H9 (cell line): ENCODE results near the gene CCNB2. TPM values are rescaled to one million over a fixed set of nuclear protein-coding genes. Genes with fewer than 3 reads are reported as not detected.

Experiments used
- DNase-seq: peaks from one replicate; pipeline ENCODE4 v3.0.0-alpha.2; 2017
- H2AFZ ChIP-seq: one replicate; pipeline ENCODE4 v1.6.1; 2013; ENCODE audit warnings: mild to moderate bottlenecking, low read length, control low read depth, moderate library complexity
- H2AK5ac ChIP-seq: 2 replicates; pipeline ENCODE4 v1.6.1; 2013; ENCODE audit warnings: low read length, control low read depth, mixed read lengths; ENCODE audit not compliant: insufficient read length
- H2BK120ac ChIP-seq: one replicate; pipeline ENCODE4 v1.6.1; 2013; ENCODE audit warnings: low read depth, mild to moderate bottlenecking, low read length, control low read depth, inconsistent platforms; ENCODE audit not compliant: poor library complexity, severe bottlenecking
- H2BK12ac ChIP-seq: 2 replicates; pipeline ENCODE4 v1.6.1; 2013; ENCODE audit warnings: low read length, control low read depth, mixed read lengths, low read depth; ENCODE audit not compliant: insufficient read length
- H2BK15ac ChIP-seq: 2 replicates; pipeline ENCODE4 v1.6.1; 2013; ENCODE audit warnings: low read depth, low read length, control low read depth
- H2BK20ac ChIP-seq: one replicate; pipeline ENCODE4 v1.6.1; 2013; ENCODE audit warnings: low read depth, mild to moderate bottlenecking, low read length, control low read depth, inconsistent platforms; ENCODE audit not compliant: poor library complexity, severe bottlenecking
- H2BK5ac ChIP-seq: 2 replicates; pipeline ENCODE4 v1.6.1; 2013; ENCODE audit warnings: low read length, control low read depth, mixed read lengths; ENCODE audit not compliant: insufficient read length
- H3K14ac ChIP-seq: 2 replicates; pipeline ENCODE4 v1.6.1; 2013; ENCODE audit warnings: low read length, control low read depth; ENCODE audit not compliant: insufficient read depth
- H3K18ac ChIP-seq: 2 replicates; pipeline ENCODE4 v1.6.1; 2013; ENCODE audit warnings: low read depth, mild to moderate bottlenecking, mixed read lengths, low read length, control low read depth; ENCODE audit not compliant: insufficient read length
- H3K23ac ChIP-seq: 2 replicates; pipeline ENCODE4 v1.6.1; 2013; ENCODE audit warnings: low read length, control low read depth, mixed read lengths, low read depth; ENCODE audit not compliant: insufficient read length
- H3K23me2 ChIP-seq: 2 replicates; pipeline ENCODE4 v1.6.1; 2013; ENCODE audit warnings: low read depth, mild to moderate bottlenecking, mixed read lengths, low read length, control low read depth; ENCODE audit not compliant: insufficient read length, poor library complexity, severe bottlenecking
- H3K27ac ChIP-seq: 2 replicates; pipeline ENCODE4 v1.5.1; 2013; ENCODE audit warnings: low read length, control low read depth, mixed read lengths, low read depth; ENCODE audit not compliant: insufficient read length
- H3K27me3 ChIP-seq: 2 replicates; pipeline ENCODE4 v1.6.1; 2013; ENCODE audit warnings: low read length, control low read depth, inconsistent platforms; ENCODE audit not compliant: insufficient read depth
- H3K4ac ChIP-seq: 2 replicates; pipeline ENCODE4 v1.6.1; 2013; ENCODE audit warnings: low read depth, mild to moderate bottlenecking, control low read depth, inconsistent platforms, low read length, moderate library complexity
- H3K4me1 ChIP-seq: 2 replicates; pipeline ENCODE4 v1.6.1; 2013; ENCODE audit warnings: low read length, control low read depth, inconsistent platforms; ENCODE audit not compliant: insufficient read depth
- H3K4me2 ChIP-seq: 2 replicates; pipeline ENCODE4 v1.6.1; 2013; ENCODE audit warnings: low read length, control low read depth, mixed read lengths; ENCODE audit not compliant: insufficient read length, insufficient read depth
- H3K56ac ChIP-seq: 2 replicates; pipeline ENCODE4 v1.6.1; 2013; ENCODE audit warnings: low read depth, mild to moderate bottlenecking, mixed read lengths, low read length, control low read depth; ENCODE audit not compliant: insufficient read length
- H3K79me1 ChIP-seq: 2 replicates; pipeline ENCODE4 v1.6.1; 2013; ENCODE audit warnings: low read depth, mild to moderate bottlenecking, moderate library complexity, low read length, control low read depth, inconsistent platforms; ENCODE audit not compliant: insufficient read depth, poor library complexity, severe bottlenecking
- H3K79me2 ChIP-seq: 2 replicates; pipeline ENCODE4 v1.6.1; 2013; ENCODE audit warnings: low read length, control low read depth, inconsistent platforms; ENCODE audit not compliant: insufficient read depth
- H3K9ac ChIP-seq: 2 replicates; pipeline ENCODE4 v1.6.1; 2013; ENCODE audit warnings: low read length, control low read depth, mixed read lengths; ENCODE audit not compliant: insufficient read length; ENCODE audit errors: extremely low read depth
- H3K9me3 ChIP-seq: one replicate; pipeline ENCODE4 v1.6.1; 2013; ENCODE audit warnings: low read depth, low read length, inconsistent platforms; ENCODE audit not compliant: control insufficient read depth
- H3T11ph ChIP-seq: one replicate; pipeline ENCODE4 v1.6.1; 2013; ENCODE audit warnings: mild to moderate bottlenecking, low read length, control low read depth, inconsistent platforms
- H4K20me1 ChIP-seq: one replicate; pipeline ENCODE4 v1.6.1; 2013; ENCODE audit not compliant: control insufficient read depth, insufficient read length, insufficient read depth
- H4K5ac ChIP-seq: 2 replicates; pipeline ENCODE4 v1.6.1; 2013; ENCODE audit warnings: low read depth, mild to moderate bottlenecking, mixed read lengths, low read length, control low read depth; ENCODE audit not compliant: insufficient read length
- H4K8ac ChIP-seq: replicated peaks from 2 replicates; pipeline ENCODE4 v1.6.1; 2013; ENCODE audit warnings: low read length, control low read depth, mixed read lengths, low read depth; ENCODE audit not compliant: insufficient read length
- H4K91ac ChIP-seq: 2 replicates; pipeline ENCODE4 v1.6.1; 2013; ENCODE audit warnings: low read depth, mild to moderate bottlenecking, moderate library complexity, mixed read lengths, low read length, control low read depth; ENCODE audit not compliant: insufficient read length
- H3K27ac Mint-ChIP-seq, 3 experiments: 2 replicates in 2 of 3; 3 replicates in 1 of 3; pipeline ENCODE4 v1.8.0; 2020 to 2021; ENCODE audit warnings: mixed read lengths in 3 of 3, mild to moderate bottlenecking in 1 of 3, moderate library complexity in 1 of 3
- H3K27me3 Mint-ChIP-seq: 2 replicates; pipeline ENCODE4 v1.8.0; 2021; ENCODE audit warnings: low read depth, mild to moderate bottlenecking, moderate library complexity, mixed read lengths
- H3K36me3 Mint-ChIP-seq, 3 experiments: 2 replicates in 2 of 3; 3 replicates in 1 of 3; pipeline ENCODE4 v1.8.0; 2020 to 2021; ENCODE audit warnings: low read depth in 3 of 3, mixed read lengths in 3 of 3; ENCODE audit not compliant: insufficient read depth in 1 of 3
- H3K4me1 Mint-ChIP-seq, 2 experiments: 2 replicates each; pipeline ENCODE4 v1.8.0; 2020; ENCODE audit warnings: mixed read lengths in 2 of 2
- H3K4me3 Mint-ChIP-seq, 2 experiments: 2 replicates in 1 of 2; 3 replicates in 1 of 2; pipeline ENCODE4 v1.8.0; 2020 to 2021; ENCODE audit warnings: mild to moderate bottlenecking in 2 of 2, mixed read lengths in 2 of 2, moderate library complexity in 1 of 2
- H3K9me3 Mint-ChIP-seq, 2 experiments: 2 replicates in 1 of 2; 3 replicates in 1 of 2; pipeline ENCODE4 v1.8.0; 2020; ENCODE audit warnings: mild to moderate bottlenecking in 2 of 2, mixed read lengths in 2 of 2, moderate library complexity in 1 of 2
- CTCF ChIP-seq: fragments of 200-600 bp; sonication (generic); conservative IDR thresholded peaks from 3 replicates; pipeline ENCODE4 v1.8.0; 2021; ENCODE audit warnings: antibody characterized with exemption, mild to moderate bottlenecking
- WGBS: extraction: QIAGEN DNeasy Blood & Tissue Kit; methylation state at CpG from one replicate; pipeline ENCODE4 v1.1.7; 2013; ENCODE audit warnings: missing lambda C conversion rate, low lambda C conversion rate, mixed read lengths; ENCODE audit not compliant: insufficient read length; ENCODE audit errors: extremely low coverage; 5-methylcytosine and 5-hydroxymethylcytosine counted together
- total RNA-seq: library from RNA; stranded (reverse); gene quantifications from 2 replicates; pipeline ENCODE4 v1.2.1, GENCODE V29; 2021

CCNB2 gene
- total RNA-seq, 1 experiment from 2014 or later = 122 TPM

DNA sequence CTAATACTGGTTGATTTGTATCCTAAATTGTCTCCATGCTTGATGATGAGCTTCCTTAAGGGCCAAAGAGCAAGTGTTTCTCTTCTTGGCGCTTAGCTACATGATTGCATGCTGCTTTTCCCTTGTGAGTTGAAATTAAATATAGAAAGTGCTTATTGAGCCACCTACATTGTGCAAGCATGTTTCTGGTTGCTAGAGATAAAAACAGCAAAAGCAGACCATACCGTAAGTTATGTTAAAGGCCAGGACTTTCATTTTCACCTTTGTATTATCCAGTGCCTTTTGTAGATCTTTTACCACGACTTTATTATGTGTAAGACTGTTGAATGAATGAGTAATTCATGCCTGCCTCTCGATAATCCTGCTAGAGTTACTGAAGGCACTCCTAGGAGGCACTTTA is 41.9 kb upstream of the CCNB2 start:
- no peak overlapping the region for H3K9ac ChIP-seq
- no peak overlapping the region for H3T11ph ChIP-seq
- H3K9me3 Mint-ChIP-seq = no peaks in the 10 kb centered on the region
- no peaks in the 10 kb centered on the region for H3K79me2 ChIP-seq
- no peak overlapping the region for H2BK5ac ChIP-seq
- H3K56ac ChIP-seq = no peak overlapping the region
- H4K20me1 ChIP-seq = no peaks in the 10 kb centered on the region
- no peak for TF ChIP-seq CTCF
- H3K23me2 ChIP-seq = no peaks in the 10 kb centered on the region
- no peaks in the 10 kb centered on the region for H3K27me3 Mint-ChIP-seq
- no peaks in the 10 kb centered on the region for H3K79me1 ChIP-seq
- H2BK20ac ChIP-seq = no peak overlapping the region
- no peak for DNase-seq
- H3K18ac ChIP-seq = no peak overlapping the region
- H3K4me1 ChIP-seq = no peaks in the 10 kb centered on the region
- H4K5ac ChIP-seq = no peak overlapping the region
- H3K4ac ChIP-seq = no peak overlapping the region
- H3K23ac ChIP-seq = no peak overlapping the region
- no peak overlapping the region for H2AK5ac ChIP-seq
- no peak overlapping the region for H4K91ac ChIP-seq
- H3K36me3 Mint-ChIP-seq = peaks cover 21 to 67% (median 60%) of the 10 kb centered on the region in 3 experiments; a peak in 6 of 7 replicates
- WGBS = no CpG with 5 or more reads among the region's 4 CpGs
- H2BK15ac ChIP-seq = no peak overlapping the region
- no peaks in the 10 kb centered on the region for H3K27me3 ChIP-seq
- no peak overlapping the region for H3K27ac ChIP-seq
- H3K9me3 ChIP-seq = no peaks in the 10 kb centered on the region
- no peak overlapping the region for H4K8ac ChIP-seq
- no peak overlapping the region for H2BK120ac ChIP-seq
- H3K4me2 ChIP-seq = no peak overlapping the region
- no peak overlapping the region for H2BK12ac ChIP-seq
- no peak overlapping the region for H2AFZ ChIP-seq
- no peak overlapping the region for H3K27ac Mint-ChIP-seq
- H3K14ac ChIP-seq = no peak overlapping the region
- H3K4me3 Mint-ChIP-seq = no peak overlapping the region
- H3K4me1 Mint-ChIP-seq = peaks cover 0 to 3% of the 10 kb centered on the region in 2 experiments; a peak in 1 of 4 replicates
